ENCODE results near the gene CEP112.

- TF ChIP-seq POLR2A (IDR thresholded peaks at IDR 0.05; ENCODE audit: low read length), result no peak
- TF ChIP-seq GATA1 (IDR thresholded peaks at IDR 0.05; ENCODE audit: low read depth, low read length), result no peak
Measured at GRCh38 chr17:65604070-65604469, 587.9 kb downstream of the CEP112 start.

All from erythroblast (primary cell).